HK-2 (cell line): ENCODE results near the gene BEST2.
A peak's percentile ranks its signal among the peaks of the same experiment; 100 is the strongest.

Source experiments
- DNase-seq: peaks from one replicate; pipeline ENCODE4 v3.0.0-alpha.2; 2018; ENCODE audit not compliant: unreplicated experiment

The BEST2 gene

GRCh38 chr19:12730064-12730463 is 21.5 kb upstream of the BEST2 start:
- DNase-seq, result no peak

GRCh38 chr19:12731337-12731736 is 20.3 kb upstream of the BEST2 start:
- no peak for DNase-seq

- DNase-seq, result no peak
Measured at GRCh38 chr19:12733369-12734214, 18.0 kb upstream of the BEST2 start.

GRCh38 chr19:12736995-12737834 is 14.4 kb upstream of the BEST2 start, which contains the start of gene GET3:
TSS of gene GET3 (plus strand) at chr19:12737497. CDS start at chr19:12737506, 9 bp downstream.
- DNase-seq, result peak; percentile 93

- DNase-seq, result no peak
Measured at GRCh38 chr19:12737835-12738351, 13.7 kb upstream of the BEST2 start.

- DNase-seq, result peak; percentile 82
Measured at GRCh38 chr19:12745166-12745897, 6.3 kb upstream of the BEST2 start.

GRCh38 chr19:12748489-12748888 is 3.1 kb upstream of the BEST2 start:
- no peak for DNase-seq

GRCh38 chr19:12749938-12750521 is 1.6 kb upstream of the BEST2 start:
- no peak for DNase-seq

- DNase-seq, result no peak
Measured at GRCh38 chr19:12750851-12751250, 740 bp upstream of the BEST2 start.

- DNase-seq, result no peak
Measured at GRCh38 chr19:12752056-12752781, 628 bp downstream of the BEST2 start.

GRCh38 chr19:12754465-12755196 is 3.0 kb downstream of the BEST2 start:
- no peak for DNase-seq

- DNase-seq, result no peak
Measured at GRCh38 chr19:12756150-12756883, 4.7 kb downstream of the BEST2 start.

GRCh38 chr19:12757544-12758274 is 6.1 kb downstream of the BEST2 start:
- DNase-seq, result no peak

- DNase-seq, result no peak
Measured at GRCh38 chr19:12759686-12760085, 8.1 kb downstream of the BEST2 start.

- no peak for DNase-seq
Measured at GRCh38 chr19:12763100-12763499, 11.5 kb downstream of the BEST2 start.

GRCh38 chr19:12764698-12765097 is 13.1 kb downstream of the BEST2 start:
- no peak for DNase-seq

GRCh38 chr19:12766051-12766521 is 14.5 kb downstream of the BEST2 start:
- DNase-seq, result no peak

- no peak for DNase-seq
Measured at GRCh38 chr19:12767150-12767549, 15.6 kb downstream of the BEST2 start.

GRCh38 chr19:12767666-12768065 is 16.1 kb downstream of the BEST2 start:
- DNase-seq, result no peak
